Stimulated activated naive B cell treated with anti-CD40 and anti-IgM and Interleukin-4, amounts not matched to agents 10 μg/mL and 1 μg/mL and 100 μg/mL, for 72 hours (primary cell): Measurements from ENCODE around the gene USP28.

ENCODE experiments used
- ATAC-seq, 2 donors: fragments of 150-1000 bp; cut with Tn5 transposase; replicated peaks; 2 replicates each; pipeline ENCODE4 v1.10.0; 2021; ENCODE audit warnings: moderate library complexity in 1 of 2
- DNase-seq: peaks from one replicate; pipeline ENCODE4 v3.0.0; 2021
- H3K27ac Mint-ChIP-seq: one replicate; pipeline ENCODE4 v1.8.0; 2022; ENCODE audit warnings: mild to moderate bottlenecking, mixed read lengths
- H3K27me3 Mint-ChIP-seq, 2 donors: one replicate each; pipeline ENCODE4 v1.8.0; 2022; ENCODE audit warnings: mixed read lengths in 2 of 2
- H3K36me3 Mint-ChIP-seq, 2 donors: one replicate each; pipeline ENCODE4 v1.8.0; 2022; ENCODE audit warnings: mixed read lengths in 2 of 2, mild to moderate bottlenecking in 1 of 2
- H3K4me1 Mint-ChIP-seq, 2 donors: one replicate each; pipeline ENCODE4 v1.8.0; 2022; ENCODE audit warnings: mixed read lengths in 2 of 2, mild to moderate bottlenecking in 1 of 2
- H3K4me3 Mint-ChIP-seq, 2 donors: one replicate each; pipeline ENCODE4 v1.8.0; 2022; ENCODE audit warnings: mild to moderate bottlenecking in 2 of 2, mixed read lengths in 2 of 2, moderate library complexity in 1 of 2
- H3K9me3 Mint-ChIP-seq, 2 donors: one replicate each; pipeline ENCODE4 v1.8.0; 2022; ENCODE audit warnings: mixed read lengths in 2 of 2, mild to moderate bottlenecking in 1 of 2

USP28 gene

GRCh38 chr11:113752932-113753331 lies 122.4 kb downstream of the USP28 start:
- DNase-seq (no peak), ATAC-seq (no peak)
- Mint-ChIP-seq H3K4me1 (no peaks in the 10 kb centered on the region), H3K4me3 (no peak overlapping the region), H3K27me3 (no peaks in the 10 kb centered on the region), H3K36me3 (peaks cover 13 to 19% of the 10 kb centered on the region in 2 donors), H3K27ac (no peak overlapping the region), H3K9me3 (no peaks in the 10 kb centered on the region)
